B cell (primary cell): Measurements from ENCODE around the gene GRIK3.

Experiments
- CTCF ChIP-seq: fragments of 200-600 bp; IDR thresholded peaks from one replicate; pipeline ENCODE4 v1.8.0; 2022; ENCODE audit warnings: antibody characterized with exemption, mild to moderate bottlenecking
- EZH2 ChIP-seq: IDR thresholded peaks from 2 replicates; pipeline ENCODE4 v1.6.1; 2012; ENCODE audit warnings: borderline replicate concordance, low read depth, mild to moderate bottlenecking, moderate library complexity, low read length; ENCODE audit not compliant: insufficient read depth, poor library complexity, severe bottlenecking

GRCh38 chr1:36771660-36772284 is 262.5 kb downstream of the GRIK3 start:
- TF ChIP-seq CTCF (no peak), EZH2 (no peak)
